OCI-LY3 (cell line): ENCODE results near the gene EIF4G3.

Source experiments
- H2AFZ ChIP-seq: fragments of 200-600, 300-600 bp; shearing (Covaris generic); 2 replicates; pipeline ENCODE4 v1.6.0; 2014; ENCODE audit warnings: antibody characterized with exemption, low read depth, low read length
- H3K27ac ChIP-seq: fragments of 200-600, 300-600 bp; sonication (generic); 2 replicates; pipeline ENCODE4 v1.5.1; 2014; ENCODE audit warnings: mild to moderate bottlenecking, low read length, moderate library complexity, mixed read lengths
- H3K27me3 ChIP-seq: fragments of 200-600, 300-600 bp; sonication (generic); 2 replicates; pipeline ENCODE4 v1.6.1; 2014; ENCODE audit warnings: low read depth, low read length, mixed read lengths
- H3K36me3 ChIP-seq: fragments of 200-600, 300-600 bp; sonication (generic); replicated peaks from 2 replicates; pipeline ENCODE3; 2014; ENCODE audit warnings: low read depth, low read length, mixed read lengths
- H3K4me1 ChIP-seq: fragments of 300-600, 200-600 bp; sonication (generic); 2 replicates; pipeline ENCODE4 v1.6.1; 2014; ENCODE audit warnings: low read length, mixed read lengths
- H3K4me2 ChIP-seq: fragments of 200-600, 300-600 bp; sonication (generic); 2 replicates; pipeline ENCODE4 v1.6.1; 2014; ENCODE audit warnings: low read length, mixed read lengths
- H3K4me3 ChIP-seq: fragments of 300-600, 200-600 bp; sonication (generic); 2 replicates; pipeline ENCODE4 v1.5.1; 2014; ENCODE audit warnings: antibody characterized with exemption, mild to moderate bottlenecking, low read length, moderate library complexity
- H3K79me2 ChIP-seq: fragments of 300-600, 200-600 bp; shearing (Covaris generic); 2 replicates; pipeline ENCODE4 v1.6.1; 2014; ENCODE audit warnings: mild to moderate bottlenecking, low read length, mixed read lengths
- H3K9ac ChIP-seq: fragments of 300-600, 200-600 bp; shearing (Covaris generic); 2 replicates; pipeline ENCODE4 v1.6.0; 2014; ENCODE audit warnings: mild to moderate bottlenecking, low read length, moderate library complexity
- H3K9me3 ChIP-seq: fragments of 200-600, 300-600 bp; shearing (Covaris generic); 2 replicates; pipeline ENCODE4 v1.6.1; 2014; ENCODE audit warnings: low read length, mixed read lengths; ENCODE audit not compliant: insufficient read depth
- H4K20me1 ChIP-seq: fragments of 200-600, 300-600 bp; sonication (generic); 2 replicates; pipeline ENCODE4 v1.6.1; 2016; ENCODE audit warnings: low read length, mixed read lengths; ENCODE audit not compliant: insufficient read depth
- CTCF ChIP-seq: fragments of 200-600, 300-600 bp; sonication (generic); IDR thresholded peaks from 2 replicates; pipeline ENCODE4 v1.5.1; 2014; ENCODE audit warnings: antibody characterized with exemption, low read length, low read depth
- EZH2phosphoT487 ChIP-seq: fragments of 200-600 bp; shearing (Covaris generic); IDR thresholded peaks from 2 replicates; pipeline ENCODE4 v1.6.1; 2018; ENCODE audit warnings: antibody characterized with exemption, mixed run types, low read depth

The EIF4G3 gene

GRCh38 chr1:21176586-21177555, at the start of gene EIF4G3:
Gene EIF4G3, minus strand, starts transcription at chr1:21176897. Its CDS starts 174,155 bp downstream, at chr1:21002742.
- H2AFZ ChIP-seq: peak within 1 kb of the TSS; percentile 88
- H3K4me1 ChIP-seq: peaks cover 18% of the 10 kb centered on the region
- no peaks in the 10 kb centered on the region for H3K36me3 ChIP-seq
- peak within 1 kb of the TSS; percentile 84 for H3K4me2 ChIP-seq
- H3K9me3 ChIP-seq: no peaks in the 10 kb centered on the region
- H3K9ac ChIP-seq: peak within 1 kb of the TSS; percentile 81
- H3K27ac ChIP-seq: peak within 1 kb of the TSS; percentile 67
- 0 out of 2 replicates have a peak, but pooled peaks cover 3% of the 10 kb centered on the region for H3K27me3 ChIP-seq
- peak within 1 kb of the TSS; percentile 95 for H3K4me3 ChIP-seq
- peaks cover 11% of the 10 kb centered on the region for H4K20me1 ChIP-seq
- TF ChIP-seq EZH2phosphoT487 (no peak), CTCF (no peak)
- peaks cover 40% of the 10 kb centered on the region for H3K79me2 ChIP-seq

- TF ChIP-seq EZH2phosphoT487: no peak
- no peak for TF ChIP-seq CTCF
- Histone ChIP-seq H3K4me3 (no peak overlapping the region), H3K36me3 (peaks cover 37% of the 10 kb centered on the region), H3K79me2 (no peaks in the 10 kb centered on the region), H4K20me1 (no peaks in the 10 kb centered on the region), H3K27me3 (no peaks in the 10 kb centered on the region), H3K4me1 (no peaks in the 10 kb centered on the region), H2AFZ (no peak overlapping the region), H3K9me3 (no peaks in the 10 kb centered on the region), H3K27ac (no peak overlapping the region), H3K9ac (no peak overlapping the region), H3K4me2 (no peak overlapping the region)
Observed at GRCh38 chr1:21225065-21225464, 48.4 kb upstream of the EIF4G3 start.

- no peak overlapping the region for H3K4me3 ChIP-seq
Observed at GRCh38 chr1:21220815-21221214, 44.1 kb upstream of the EIF4G3 start.

More at GRCh38 chr1:21220815-21221214, 44.1 kb upstream of the EIF4G3 start:
- no peak overlapping the region for H3K4me2 ChIP-seq
- no peaks in the 10 kb centered on the region for H4K20me1 ChIP-seq
- no peaks in the 10 kb centered on the region for H3K4me1 ChIP-seq
- H2AFZ ChIP-seq: no peak overlapping the region
- no peaks in the 10 kb centered on the region for H3K9me3 ChIP-seq
- H3K27me3 ChIP-seq: no peaks in the 10 kb centered on the region
- peaks cover 29% of the 10 kb centered on the region for H3K36me3 ChIP-seq
- no peak overlapping the region for H3K9ac ChIP-seq
- TF ChIP-seq CTCF (no peak), EZH2phosphoT487 (no peak)
- H3K27ac ChIP-seq: no peak overlapping the region
- no peaks in the 10 kb centered on the region for H3K79me2 ChIP-seq
